GM18498 (cell line): ENCODE results near the gene PPP4R1.
"Not testable (repeated sequence)": the region's sequence is repeated elsewhere in the genome, so short reads cannot be mapped to it uniquely, and the experiment has no call there.

Experiments
- ATAC-seq: cut with Tn5 transposase; IDR thresholded peaks from one replicate; pipeline ENCODE4 v1.9.1; 2021; ENCODE audit warnings: mild to moderate bottlenecking, moderate library complexity; ENCODE audit not compliant: unreplicated experiment

The PPP4R1 gene

DNA sequence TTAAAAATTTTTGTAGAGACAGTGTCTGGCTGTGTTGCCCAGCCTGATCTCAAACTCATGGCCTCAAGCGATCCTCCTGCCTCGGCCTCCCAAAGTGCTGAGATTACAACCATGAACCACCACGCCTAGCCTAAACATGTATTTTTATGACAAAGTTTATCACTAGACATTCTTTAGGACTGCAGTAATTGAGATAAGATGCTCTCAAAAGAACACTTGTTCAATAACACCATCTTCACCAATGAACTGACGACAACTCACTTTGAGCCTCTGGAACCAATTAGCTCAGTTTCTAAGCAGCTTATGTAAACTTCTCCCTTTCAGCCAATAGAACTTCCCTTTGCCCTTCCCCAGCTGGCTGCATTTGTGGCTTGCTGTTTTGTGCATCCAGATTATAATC, 15.3 kb upstream of the PPP4R1 start:
- ATAC-seq, result no peak

DNA sequence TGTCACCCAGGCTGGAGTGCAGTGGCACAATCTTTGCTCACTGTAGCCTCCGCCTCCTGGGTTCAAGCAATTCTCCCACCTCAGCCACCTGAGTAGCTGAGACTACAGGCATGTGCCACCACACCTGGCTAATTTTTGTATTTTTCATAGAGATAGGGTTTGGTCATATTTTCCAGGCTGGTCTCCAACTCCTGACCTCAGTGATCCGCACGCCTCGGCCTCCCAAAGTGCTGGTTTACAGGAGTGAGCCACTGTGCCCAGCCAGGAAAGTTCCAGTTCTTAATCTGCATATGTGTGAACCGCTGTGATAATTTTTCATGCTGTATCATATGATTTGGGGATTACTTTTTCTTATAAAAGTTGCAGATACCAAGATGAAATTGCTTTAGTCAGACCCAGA, 14.6 kb upstream of the PPP4R1 start:
- no peak for ATAC-seq

GRCh38 chr18:9627642-9628041, 13.3 kb upstream of the PPP4R1 start:
- ATAC-seq, result no peak

DNA sequence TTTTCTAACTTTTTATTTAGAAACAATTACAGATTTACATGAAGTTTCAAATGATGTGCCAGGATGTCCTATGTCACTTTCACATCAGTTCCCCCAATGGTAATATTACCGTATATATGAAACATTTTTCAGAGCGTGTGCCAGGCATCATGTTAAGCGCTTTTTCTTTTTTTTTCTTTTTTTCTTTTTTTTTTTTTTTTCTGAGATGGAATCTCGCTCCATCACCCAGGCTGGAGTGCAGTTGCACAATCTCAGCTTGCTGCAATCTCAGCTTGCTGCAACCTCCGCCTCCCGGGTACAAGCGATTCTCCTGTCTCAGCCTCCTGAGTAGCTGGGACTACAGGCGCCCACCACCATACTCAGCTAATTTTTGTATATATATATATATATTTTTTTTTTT, 5.6 kb upstream of the PPP4R1 start:
- no peak for ATAC-seq

DNA sequence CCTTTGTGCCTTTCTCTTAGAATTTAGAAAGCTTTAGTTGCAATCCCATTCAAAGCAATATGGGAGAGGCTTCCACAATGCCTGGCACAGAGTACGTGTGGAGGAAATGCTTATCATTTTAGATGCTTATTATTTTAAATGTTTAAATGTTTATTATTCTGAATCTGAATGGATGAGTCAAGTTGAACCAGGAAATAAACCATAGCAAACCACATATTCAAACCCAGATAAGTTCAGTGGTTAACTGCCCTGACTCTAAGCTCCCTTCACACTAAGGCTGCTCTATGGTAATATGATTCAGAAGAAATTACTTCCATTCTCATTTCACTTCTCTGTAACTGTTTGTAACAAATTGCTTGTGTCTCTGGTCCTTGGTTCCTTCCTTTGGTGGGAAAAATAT, 5.2 kb upstream of the PPP4R1 start:
- no peak for ATAC-seq

DNA sequence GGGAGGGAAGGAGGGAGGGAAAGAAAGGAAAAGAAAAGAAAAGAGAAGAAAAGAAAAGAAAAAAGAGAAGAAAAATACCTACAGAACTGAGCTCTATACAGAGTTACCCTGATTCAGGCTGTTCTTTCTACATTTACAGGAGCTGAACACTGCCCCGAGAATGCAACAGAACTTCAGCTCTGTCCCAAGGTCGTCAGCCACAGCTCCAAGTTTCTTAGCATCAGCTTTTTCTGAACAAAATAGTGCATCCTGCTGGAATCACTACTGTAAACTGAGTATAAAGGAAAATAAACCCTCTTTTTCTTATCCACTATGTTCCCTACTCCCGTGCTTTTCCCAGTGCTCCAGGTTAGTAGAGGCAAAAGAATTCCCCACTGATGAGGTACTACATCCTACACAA, 4.7 kb upstream of the PPP4R1 start:
- ATAC-seq, result no peak

GRCh38 chr18:9617006-9617542, 2.7 kb upstream of the PPP4R1 start:
- no peak for ATAC-seq

DNA sequence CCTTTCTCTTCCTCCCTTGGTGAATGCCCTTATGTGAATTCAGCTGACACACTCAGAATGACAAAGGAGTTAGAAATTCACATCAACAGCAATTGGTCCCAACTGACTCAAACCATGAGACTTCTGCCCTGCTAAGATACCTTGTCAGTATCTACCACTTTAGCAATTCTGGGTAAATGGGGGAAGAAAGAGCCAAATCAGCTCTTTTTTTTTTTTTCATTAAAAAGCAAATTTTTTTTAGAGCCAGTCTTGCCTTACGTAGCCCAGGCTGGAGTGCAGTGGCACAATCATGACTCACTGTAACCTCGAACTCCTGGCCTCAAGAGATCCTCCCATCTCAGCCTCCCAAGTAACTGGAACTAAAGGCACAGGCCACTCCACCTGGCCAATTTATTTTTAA, 1.7 kb upstream of the PPP4R1 start:
- no peak for ATAC-seq

DNA sequence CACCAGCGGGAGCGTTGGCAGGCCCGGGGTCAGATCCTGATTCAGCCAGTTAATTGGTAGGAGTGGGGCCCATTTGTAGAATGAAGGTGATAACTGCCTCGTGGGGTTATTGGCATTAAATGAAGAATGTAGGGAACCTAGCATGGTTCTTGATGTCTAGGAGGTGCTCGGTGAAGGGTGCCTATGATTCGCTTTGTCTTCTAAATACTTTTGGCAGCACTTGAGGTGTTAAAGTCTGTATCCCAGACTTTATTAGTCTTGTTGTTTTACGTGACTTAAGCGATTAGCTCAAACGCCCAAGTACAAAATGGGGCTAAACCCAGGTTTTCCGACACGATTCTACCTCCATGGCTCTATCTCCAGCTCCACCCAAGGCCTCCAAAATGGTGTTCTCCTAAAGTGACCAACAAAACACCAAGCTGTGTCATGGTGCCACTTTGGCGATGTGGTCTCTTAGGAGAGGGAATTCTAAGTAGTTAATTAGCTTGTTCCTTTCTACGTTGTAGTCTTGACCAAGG, 980 bp upstream of the PPP4R1 start:
- no peak for ATAC-seq

- peak; percentile 41 for ATAC-seq
These were observed 584 bp downstream of the PPP4R1 start for GRCh38 chr18:9613550-9614400.

GRCh38 chr18:9612977-9613376, 1.4 kb downstream of the PPP4R1 start:
- ATAC-seq, result no peak

DNA sequence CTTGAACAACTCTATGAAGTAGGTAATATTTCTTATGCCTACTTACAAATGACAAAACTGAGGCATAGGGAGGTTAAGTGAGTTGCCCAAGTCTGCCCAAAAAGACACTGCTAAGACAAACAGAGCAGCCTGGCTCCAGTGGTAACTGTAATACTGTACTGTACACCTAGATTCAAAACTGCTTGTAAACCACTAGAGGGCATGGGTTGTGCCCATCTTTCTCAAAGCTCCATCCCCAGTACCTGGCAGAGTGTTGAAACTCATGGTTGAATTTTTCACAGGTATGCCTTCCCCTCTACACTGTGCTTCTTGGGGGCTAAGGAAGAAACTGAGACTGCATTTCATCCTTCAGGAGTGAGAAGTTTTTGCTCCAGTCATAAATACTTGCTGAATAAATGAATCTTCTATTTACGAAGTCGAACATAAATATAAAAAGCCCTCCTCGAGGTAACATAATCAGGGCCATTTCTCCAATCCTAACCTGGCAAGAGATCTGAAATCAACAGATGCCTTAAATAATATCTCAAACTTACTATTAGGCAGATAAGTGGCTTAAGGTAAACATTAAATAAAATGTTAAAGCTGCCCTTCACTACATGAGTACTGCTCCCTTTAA, 2.0 kb downstream of the PPP4R1 start:
- peak; percentile 41 for ATAC-seq

GRCh38 chr18:9609190-9609589, 5.2 kb downstream of the PPP4R1 start:
- no peak for ATAC-seq

DNA sequence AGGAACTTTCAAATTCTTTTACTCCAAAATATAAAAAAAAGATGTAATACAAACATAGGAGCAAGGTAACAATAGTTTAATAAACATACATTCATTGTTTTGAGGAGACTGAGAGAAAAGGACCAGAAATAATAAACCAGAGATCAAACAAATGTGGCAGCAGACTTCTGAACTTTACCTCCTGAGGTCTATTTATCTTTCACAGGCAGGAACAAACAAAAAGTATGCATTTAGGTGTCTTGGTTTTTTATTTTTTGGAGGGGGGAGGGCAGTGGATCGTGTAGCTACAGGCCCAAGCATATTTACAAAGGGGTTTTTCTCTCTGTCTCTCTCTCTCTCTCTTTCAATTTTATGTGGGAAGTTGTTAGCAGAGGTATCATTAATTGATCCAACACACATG, 5.6 kb downstream of the PPP4R1 start:
- ATAC-seq, result no peak

DNA sequence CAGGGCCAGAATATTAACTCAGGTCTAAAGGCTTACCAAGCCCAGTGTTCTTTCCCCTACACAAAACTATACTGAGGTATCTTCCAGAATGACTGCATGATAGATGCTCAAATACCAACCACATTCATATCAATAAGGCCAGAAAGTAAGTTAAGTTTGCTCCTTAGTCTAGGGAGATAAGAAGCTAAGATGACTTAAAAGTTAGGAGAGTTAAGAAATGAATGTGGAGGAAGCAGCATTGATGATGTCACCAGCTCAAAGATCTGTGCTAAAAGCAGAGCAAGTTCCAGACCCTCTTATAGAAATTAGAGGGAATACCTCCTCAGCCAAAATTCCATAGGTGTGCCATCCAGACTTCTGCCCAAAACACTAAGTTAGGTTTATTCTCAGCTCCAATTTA, 6.1 kb downstream of the PPP4R1 start:
- no peak for ATAC-seq

GRCh38 chr18:9607111-9607510, 7.2 kb downstream of the PPP4R1 start:
- ATAC-seq, result not testable (repeated sequence)

DNA sequence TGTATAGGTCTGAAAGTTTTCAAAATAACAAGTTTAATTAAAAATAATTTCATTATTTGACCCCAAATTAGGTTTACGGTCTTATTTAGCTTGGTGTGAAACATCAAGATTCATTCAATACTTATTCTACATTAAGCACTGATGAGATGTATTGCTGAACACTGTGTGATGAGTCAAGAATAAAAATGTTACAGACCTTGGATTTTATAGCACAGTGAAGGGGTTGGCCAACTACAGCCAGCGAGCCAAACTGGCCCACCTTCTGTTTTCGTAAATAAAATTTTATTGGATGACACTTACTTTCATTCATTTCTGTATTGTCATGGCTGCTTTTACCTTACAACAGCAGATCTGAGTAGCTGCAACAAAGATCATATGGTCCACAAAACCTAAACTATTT, 8.3 kb downstream of the PPP4R1 start:
- ATAC-seq, result no peak

- ATAC-seq, result no peak
These were observed 10.0 kb downstream of the PPP4R1 start for GRCh38 chr18:9604348-9604747.

- ATAC-seq, result no peak
These were observed 15.0 kb downstream of the PPP4R1 start for GRCh38 chr18:9599328-9599727.

- ATAC-seq, result no peak
These were observed 16.8 kb downstream of the PPP4R1 start for GRCh38 chr18:9597609-9598008.

- no peak for ATAC-seq
These were observed 17.4 kb downstream of the PPP4R1 start for GRCh38 chr18:9596843-9597526.

DNA sequence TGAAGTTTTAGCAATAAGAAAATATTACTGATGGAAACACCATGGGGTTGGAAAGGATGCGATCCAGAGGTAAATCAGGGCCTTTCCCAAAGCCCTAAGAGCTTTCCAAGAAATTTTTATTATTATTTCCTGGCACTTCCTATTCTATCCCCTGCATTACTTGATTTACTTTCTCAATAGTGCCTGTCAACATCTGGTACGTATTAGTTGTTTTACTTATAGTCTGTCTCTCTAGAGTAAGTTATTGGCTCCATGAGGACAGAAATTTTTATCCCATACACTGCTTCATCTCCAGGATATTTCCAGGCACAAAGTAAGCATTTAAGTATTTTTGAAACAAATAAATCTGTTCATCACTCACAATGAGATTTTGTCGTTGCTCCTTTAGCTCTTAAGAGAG, 18.1 kb downstream of the PPP4R1 start:
- no peak for ATAC-seq
